Left renal pelvis (tissue), 4 donors: ENCODE results near the gene CASKIN1. TPM values are rescaled to one million over a fixed set of nuclear protein-coding genes. Genes with fewer than 3 reads are reported as not detected.

Source experiments
- DNase-seq, 4 donors: peaks; one replicate each; pipeline ENCODE4 v3.0.0-alpha.2; 2013; ENCODE audit warnings: low read depth in 4 of 4, low spot score in 3 of 4
- polyA plus RNA-seq, 4 donors: library from polyadenylated mRNA; unstranded; fragments of 120-200 nt; gene quantifications; one replicate each; pipeline ENCODE4 v1.2.1, GENCODE V29; 2013; ENCODE audit not compliant: insufficient read length in 4 of 4

CASKIN1 gene
- polyA plus RNA-seq, 4 donors: 0.79 to 2.4 (median 1.4) TPM

DNA sequence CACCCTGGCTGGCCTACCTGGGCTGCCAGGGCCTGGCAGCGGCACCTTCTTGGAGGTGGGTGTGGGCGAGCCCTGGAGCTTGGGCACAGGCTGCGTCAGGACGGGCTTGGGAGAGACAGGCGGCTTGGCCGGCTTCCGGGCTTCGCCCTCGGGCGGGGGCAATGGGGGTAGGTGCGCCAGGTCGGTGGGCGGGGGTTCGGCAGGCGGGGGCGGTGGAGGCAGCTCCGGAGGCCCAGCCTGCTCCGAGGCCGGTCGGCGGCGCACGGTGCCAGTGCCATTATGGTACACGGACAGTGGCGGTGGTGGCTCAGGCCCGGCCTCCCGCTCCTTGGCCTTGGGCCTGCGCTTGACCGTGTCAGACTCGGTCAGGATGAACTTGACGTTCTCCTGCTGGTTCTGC lies 16.8 kb downstream of the CASKIN1 start:
- DNase-seq: no peak

DNA sequence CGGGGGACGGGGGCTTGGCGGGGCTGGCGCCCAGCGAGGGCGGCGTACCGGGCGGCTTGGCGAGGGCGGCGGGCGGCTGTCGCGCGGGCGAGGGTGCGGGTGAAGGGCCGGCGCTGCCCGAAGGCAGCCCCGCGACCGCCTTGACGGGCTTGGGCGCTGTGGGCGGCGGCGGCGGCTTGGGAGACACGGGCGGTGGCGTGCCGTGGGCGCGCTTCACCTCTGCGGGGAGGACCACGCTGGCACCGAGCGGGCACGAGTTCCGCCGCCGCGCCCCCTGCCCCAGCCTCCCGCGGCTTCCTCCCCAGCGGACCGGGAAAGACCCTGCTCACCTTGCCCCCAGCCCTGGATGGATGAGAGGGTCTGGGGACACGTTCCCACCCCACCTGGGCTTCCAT lies 17.3 kb downstream of the CASKIN1 start:
- DNase-seq: no peak

DNA sequence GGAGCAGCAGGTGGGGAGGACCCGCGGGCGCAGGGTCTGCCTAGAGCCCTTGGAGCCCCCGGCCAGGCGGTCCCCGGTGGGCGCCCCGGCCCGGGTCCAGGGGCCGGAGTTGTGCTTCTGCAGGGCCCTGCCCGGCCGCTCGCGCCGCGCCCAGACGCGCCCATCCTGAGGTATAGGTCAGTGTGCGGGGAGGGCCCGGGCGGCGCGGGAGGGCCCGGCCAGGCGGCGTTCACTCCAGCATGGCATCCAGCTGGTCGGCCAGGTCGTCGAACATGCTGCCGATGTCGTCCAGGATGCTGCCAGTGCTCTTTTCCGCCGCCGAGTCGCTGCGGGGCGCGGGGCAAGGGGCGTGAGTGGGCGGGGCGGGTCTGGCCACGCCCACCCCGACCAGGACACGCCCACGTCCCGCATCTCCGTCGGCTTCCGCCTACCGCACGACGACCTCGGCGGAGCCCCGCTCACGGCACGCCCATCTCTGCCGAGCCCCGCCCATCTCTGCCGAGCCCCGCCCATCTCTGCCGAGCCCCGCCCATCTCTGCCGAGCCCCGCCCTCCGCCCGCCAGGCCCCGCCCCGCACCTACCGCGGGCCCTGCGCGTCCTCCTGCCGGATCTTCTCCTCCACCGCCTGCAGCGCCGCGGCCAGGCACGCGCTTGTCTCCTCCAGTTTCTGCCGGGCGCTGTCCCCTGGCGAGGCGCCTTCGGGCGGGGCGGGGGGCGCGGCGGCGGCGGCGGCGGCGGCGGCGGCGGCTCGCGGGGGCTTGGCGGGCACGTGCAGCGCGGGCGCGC lies 17.9 kb downstream of the CASKIN1 start:
- no peak for DNase-seq

DNA sequence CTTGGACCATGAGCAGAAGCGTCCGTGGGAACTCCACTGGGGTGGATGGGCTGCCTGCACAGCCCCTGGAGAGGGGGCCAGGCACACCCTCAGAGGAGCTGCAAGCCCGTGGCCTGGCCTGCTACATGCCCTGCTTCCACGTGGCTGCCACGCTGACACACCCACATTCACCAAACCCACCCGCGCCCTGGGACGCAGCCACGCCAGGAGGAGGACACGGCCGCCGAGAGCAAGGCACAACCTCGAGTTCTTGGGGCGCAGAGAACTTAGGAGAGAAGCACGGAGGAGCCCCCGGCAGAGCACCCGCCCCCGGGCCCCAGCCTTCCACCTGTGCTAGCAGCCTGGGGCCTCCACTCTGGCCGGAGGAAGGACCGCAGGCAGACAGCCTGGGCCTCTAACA lies 18.8 kb downstream of the CASKIN1 start:
- DNase-seq: no peak

DNA sequence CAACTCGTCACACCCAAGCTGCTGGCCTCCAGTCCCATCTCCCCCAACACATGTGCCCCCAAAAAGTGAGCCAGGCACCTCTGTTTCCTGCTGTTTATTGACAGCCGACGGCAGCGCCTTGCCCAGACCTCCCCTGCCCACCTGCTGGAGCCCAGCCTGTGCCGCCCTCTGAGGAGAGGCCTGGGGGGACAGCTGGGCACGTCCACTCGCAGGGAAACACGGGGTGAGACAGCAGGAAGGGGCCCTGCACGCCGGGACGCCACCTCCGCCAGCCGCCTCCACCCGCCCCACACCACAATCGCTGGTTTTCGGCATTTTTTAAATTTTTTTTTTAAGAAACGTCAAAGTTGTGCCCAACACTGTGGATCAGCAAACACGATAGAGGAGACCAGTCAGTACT lies 19.3 kb downstream of the CASKIN1 start:
- no peak for DNase-seq

DNA sequence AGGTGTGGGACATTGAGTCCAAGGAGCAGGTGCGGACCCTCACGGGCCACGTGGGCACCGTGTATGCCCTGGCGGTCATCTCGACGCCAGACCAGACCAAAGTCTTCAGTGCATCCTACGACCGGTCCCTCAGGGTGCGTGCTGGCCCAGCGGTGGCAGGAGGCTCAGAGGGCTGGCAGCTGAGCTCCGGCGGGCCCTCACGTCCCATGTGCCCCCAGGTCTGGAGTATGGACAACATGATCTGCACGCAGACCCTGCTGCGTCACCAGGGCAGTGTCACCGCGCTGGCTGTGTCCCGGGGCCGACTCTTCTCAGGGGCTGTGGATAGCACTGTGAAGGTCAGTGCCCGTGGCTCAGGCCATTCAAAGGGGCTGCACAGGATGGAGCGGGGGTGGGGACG lies 20.4 kb downstream of the CASKIN1 start:
- DNase-seq: no peak

DNA sequence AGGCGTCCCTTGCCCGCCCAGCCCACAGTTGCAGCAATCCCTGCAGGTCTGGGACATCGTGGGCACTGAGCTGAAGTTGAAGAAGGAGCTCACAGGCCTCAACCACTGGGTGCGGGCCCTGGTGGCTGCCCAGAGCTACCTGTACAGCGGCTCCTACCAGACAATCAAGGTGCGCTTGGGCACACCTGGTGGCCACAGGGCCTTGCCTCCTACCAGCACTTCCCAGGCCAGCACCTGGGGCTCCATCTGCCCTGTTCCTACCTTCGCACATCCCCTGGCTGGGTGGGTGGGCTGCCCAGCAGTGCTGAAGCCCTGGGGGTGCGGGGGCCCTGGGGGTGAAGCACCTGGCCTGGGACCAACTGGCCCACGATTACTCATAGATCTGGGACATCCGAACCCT lies 21.0 kb downstream of the CASKIN1 start:
- DNase-seq: no peak

DNA sequence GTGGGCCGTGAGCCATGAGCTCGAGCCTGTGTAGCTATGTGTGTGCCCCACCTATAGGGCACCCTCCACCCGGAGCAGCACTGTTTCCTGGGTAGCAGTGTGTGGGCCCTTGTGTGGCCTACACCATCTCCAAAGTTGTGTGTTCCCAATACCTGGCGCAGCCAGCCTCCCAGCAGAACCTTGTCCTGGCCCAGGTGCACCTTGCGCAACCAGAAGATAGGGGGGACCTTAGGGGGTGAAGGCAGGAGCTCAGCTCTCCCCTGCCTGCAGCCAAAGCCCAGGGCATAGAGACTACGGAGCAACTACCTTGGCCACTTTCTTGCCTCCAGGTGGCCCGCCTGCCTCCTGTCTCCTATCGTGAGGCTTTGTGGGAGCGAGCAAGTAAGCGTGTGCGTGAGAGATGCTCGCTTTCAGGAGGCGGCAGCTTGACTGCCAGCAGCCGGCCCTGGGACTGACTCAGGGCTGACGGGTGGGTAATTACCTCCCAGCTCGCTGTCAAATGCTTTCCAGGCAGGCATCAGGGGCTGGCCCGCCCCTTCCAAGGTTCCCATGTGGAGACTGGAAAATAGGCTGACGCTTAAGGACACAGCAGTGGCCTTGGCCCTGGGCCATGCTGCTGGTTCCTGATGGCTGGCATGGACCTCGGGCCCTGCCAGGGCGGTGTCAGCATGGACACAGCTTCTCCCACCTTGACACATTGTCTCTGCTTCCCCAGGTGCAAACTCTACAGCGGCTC lies 21.8 kb downstream of the CASKIN1 start:
- DNase-seq: no peak

DNA sequence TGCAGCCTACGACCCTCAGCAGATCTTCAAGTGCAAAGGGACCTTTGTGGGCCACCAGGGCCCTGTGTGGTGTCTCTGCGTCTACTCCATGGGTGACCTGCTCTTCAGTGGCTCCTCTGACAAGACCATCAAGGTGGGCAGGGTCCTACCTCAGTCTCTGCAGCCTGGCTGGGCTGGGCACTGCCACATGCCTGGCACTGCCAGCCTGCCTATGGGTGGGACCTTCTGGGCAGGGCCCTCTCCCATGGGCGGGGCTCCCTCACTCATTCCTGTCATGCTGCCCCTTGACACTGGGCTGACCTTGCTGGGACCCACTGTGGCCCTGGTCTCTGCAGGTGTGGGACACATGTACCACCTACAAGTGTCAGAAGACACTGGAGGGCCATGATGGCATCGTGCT lies 22.5 kb downstream of the CASKIN1 start:
- no peak for DNase-seq

DNA sequence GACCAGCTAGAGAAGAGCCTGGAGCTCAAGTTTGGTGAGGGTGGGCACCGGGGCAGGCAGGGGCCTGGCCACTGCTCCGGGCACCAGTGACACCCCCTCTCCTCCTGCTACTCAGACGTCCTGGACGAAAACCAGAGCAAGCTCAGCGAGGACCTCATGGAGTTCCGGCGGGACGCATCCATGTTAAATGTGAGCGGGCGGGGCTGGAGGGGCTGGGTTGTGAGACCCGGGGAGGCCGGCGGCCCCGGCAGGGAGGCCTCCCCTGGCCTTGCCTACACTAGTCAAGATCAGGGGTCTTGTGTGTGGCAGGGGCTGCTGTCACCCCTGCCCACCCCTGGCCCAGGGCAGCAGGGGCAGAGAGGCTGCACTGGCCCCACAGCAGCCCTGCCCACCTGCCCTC lies 23.0 kb downstream of the CASKIN1 start:
- no peak for DNase-seq

DNA sequence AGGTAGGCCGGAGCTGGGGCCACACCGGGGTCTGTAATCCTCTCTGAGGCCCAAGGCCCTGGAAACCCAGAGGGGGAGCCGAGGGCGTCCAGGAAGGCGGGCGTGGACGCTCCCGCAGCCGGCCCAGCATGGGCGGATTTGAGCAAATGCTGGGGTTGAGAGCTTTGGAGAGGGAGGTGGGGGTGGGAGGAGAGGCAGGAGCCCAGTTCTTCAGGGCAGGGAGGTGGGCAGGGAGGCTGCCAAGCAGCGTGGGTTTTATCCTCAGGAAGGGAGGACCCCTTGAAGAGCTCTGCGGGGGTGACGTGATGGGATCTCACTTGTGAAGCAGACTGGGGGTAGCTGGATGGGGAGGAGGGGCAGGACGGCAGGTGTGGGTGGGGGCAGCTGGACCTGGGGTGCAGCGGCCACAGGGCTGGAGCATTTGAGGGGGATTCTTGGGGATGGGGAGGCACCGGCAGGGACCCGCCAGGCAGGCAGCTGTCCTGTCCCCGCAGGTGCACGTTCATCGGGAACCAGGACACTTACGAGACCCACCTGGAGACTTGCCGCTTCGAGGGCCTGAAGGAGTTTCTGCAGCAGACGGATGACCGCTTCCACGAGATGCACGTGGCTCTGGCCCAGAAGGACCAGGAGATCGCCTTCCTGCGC lies 23.6 kb downstream of the CASKIN1 start:
- DNase-seq: no peak

DNA sequence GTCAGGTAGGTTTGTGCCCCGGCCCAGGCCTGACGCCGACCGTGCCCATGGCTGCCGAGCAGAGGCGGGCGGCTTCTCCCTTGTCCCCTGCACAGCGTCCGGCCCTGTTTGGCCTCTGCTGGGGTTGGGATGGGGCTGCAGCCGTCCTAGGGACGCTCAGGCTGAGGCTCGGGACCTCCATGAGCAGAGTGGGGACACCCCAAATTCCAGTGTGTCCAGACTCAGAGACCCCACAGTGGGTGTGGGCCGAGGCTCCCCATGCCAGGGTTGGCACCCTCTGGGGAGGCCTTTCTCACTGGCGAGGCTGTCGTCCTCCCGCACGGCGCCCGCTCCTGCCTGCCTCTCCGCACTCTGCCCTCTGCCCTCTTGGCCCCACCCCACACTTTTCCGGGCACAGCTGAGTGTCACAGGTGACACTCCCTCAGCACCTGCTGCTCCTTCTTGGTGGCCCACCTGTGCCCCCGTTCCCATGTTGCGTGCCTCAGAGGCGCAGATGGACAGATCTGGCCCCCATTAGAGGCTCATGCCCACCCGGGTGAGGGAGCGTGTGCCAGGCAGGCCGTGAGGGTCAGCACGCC lies 24.7 kb downstream of the CASKIN1 start:
- DNase-seq: no peak

DNA sequence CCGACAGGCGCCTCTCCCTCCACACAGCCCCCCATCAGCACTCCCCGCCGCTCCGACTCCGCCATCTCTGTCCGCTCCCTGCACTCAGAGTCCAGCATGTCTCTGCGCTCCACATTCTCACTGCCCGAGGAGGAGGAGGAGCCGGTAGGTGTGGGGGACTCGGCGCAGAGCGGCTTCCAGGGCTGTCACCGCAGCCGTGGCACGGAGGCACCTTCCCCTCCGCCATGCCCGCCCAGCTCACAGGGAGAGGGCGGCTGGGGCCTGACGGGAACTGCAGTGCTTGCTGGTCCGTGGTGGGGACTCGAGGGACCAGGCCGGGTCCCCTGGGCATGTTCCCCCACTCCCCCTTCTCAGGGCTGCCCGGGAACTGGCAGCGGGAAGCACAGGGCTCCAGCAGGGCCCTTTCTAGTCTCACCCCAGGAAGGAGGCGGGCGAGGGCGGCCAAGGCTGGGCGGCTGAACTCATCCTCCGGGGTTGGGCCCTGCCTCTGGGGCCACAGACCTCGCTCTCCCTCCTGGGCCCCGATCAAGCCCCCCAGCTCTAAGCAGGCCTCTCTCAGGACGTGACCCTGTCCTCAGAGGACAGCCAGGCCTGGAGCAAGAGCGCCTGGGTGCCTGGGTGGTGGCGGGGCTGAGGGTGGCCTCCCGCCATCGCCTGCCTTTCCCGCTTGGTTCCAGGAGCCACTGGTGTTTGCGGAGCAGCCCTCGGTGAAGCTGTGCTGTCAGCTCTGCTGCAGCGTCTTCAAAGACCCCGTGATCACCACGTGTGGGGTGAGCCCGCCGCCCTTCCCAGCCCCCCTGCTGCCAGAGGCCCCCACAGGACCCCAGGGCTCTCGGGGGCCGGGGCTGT lies 25.6 kb downstream of the CASKIN1 start:
- no peak for DNase-seq

DNA sequence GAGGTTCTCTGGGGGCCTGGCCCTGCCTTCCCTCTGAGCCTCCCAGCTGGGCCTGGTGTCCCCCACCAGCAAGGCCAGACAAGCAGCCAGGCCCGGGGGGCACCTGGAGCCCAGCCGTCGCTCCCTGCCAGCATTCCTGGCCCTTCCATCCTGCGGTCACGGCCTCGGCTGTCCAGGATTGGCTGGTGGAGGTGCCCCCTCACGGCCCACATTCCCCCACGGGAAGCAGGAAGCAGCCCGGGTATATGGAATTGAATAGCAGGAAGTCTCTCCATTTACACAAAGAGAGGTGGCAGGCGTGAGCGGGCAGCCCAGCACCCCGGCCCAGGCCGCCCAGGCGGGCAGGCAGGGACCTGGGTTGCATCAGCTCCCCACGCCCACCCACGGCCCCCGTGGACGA lies 26.3 kb downstream of the CASKIN1 start:
- DNase-seq: no peak

DNA sequence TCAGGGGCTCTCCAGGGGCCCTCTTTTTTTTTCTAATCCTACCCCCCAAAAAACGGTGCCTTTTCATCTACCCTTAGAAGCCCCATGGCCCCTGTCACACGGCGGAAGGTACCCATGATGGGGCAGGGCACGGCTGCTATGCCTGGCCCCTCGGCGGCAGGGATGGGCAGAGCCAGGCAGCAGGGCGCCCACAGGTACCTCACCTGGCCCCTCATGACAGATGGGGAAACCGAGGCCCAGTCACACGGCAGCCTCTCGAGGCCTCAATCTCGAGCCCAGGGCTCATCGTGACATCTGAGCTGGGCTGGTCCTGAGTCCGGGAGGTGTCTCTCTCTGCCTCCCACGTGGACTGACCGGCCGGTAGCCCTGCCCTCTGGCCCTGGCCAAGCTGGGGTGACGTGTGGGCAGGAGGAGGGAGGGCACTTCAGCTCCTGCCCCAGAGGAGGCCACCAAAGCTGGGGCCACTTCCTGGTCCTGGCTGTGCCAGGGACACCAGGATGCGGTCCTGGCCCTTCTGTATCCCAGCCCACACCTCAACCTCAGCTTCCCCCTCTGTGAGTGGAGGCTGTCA lies 29.3 kb downstream of the CASKIN1 start:
- DNase-seq: no peak

DNA sequence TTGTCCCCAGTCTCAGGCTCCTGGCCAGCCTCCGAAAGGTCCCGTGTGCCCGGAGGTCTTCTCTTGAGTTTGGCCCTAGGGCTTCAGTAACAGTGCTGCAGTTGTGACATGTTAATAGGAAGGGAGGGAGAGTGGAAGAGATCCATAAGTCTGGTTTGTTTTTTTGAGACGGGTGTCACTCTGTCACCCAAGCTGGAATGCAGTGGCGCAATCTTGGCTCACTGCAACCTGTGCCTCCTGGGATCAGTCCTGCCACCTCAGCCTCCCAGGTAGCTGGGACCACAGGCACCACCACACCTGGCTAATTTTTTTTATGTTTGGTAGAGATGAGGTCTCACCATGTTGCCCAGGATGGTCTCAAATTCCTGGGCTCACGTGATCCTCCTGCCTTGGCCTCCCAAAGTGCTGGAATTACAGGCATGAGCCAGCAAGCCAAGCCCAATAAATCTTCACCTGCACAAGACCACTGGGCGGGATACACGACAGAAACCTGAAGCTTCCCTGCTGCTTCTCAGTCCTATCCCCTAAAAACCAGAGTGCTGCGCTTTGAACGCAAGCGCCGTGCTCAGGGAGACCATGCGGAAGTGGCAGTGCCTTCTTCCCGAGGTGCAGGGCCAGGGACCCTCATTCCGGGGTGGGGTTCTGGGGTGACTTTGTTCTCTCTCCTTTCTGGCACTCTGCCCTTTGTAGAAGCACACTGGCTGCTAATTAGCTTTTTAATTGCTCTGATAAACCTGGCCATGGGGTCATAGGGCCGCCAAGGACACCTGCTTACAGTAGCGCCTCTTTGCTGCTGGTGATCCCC lies 29.9 kb downstream of the CASKIN1 start:
- DNase-seq: no peak

DNA sequence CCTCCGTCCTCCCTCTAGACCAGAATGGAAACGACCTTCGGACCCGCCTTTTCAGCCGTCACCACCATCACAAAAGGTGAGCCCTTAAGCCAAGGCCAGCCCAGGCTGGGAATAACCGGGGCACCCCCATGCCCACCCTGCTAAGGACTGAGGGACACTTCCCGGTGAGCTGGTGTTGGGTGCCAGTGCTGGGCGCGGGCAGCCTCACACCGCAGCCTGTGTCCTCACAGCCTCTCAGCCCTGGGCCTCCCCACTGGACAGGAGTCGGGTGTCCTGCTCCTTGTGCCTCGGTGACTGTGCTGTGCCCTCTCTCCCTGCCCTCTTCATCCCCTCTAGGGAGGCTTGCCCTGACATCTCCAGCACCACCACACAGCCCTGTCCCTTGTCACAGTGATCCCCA lies 30.5 kb downstream of the CASKIN1 start:
- DNase-seq: no peak

DNA sequence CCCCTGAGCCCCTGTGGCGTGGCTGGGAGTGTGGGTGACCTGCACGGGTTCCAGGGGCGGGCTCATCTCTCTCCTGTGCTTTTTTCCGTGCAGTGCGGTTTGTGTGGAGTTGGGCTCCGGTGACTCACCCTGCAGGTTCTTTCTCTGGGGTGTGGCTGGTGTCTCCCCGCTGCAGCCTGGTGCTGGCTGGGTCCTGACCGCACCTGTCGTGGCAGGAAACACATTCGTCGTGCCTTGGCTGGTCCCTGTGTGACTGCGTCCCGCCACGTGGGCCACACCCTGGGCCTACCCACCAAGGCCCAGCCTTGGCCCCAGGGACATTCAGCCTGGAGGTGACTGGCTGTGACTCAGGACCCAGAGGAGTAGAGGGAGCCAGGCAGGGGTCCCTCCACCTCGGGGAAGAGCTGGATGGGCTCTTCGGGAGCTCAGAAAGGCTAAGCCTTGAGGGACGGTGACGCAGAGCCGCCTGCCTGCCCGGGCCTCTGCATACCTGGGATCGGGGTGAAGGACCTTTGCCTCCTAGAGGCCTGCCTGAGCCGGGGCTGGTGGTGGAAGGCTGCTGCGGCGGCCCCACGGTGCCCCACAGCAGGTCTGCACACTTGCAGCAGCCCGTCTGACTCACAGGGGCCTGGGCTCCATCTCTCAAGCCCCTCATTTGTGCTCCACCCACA lies 33.1 kb downstream of the CASKIN1 start:
- DNase-seq: no peak

DNA sequence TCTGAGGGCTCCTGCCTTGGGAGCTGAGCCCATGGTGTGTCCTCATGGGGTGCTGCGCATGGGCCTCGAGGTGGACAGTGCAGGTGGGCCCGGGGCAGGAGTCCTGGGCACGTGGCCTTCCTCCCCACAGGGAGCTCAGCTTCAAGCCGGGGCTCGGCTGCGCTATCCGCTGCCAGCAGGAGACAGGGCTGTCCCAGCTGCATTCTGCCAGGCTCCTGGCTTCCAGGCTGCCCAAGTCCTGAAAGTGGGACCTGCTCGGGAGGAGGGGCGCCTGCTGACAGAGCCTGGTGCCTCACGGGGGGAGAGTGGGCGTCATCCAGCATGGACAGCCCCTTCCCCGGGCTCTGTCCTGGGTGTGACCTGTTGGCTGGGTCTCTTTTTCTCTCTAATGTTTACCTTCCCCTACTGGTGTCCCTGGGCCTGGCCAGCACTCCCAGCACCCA lies 33.7 kb downstream of the CASKIN1 start:
- no peak for DNase-seq
